Stimulated activated CD4-positive, alpha-beta T cell treated with anti-CD3 and anti-CD28 coated beads, Interleukin-4, amount 100 ng/mL, for 24 hours (primary cell): Measurements from ENCODE around the gene PTPN13.

Experiments used
- DNase-seq: peaks from one replicate; pipeline ENCODE4 v3.0.0-alpha.2; 2020

The PTPN13 gene, protein sequence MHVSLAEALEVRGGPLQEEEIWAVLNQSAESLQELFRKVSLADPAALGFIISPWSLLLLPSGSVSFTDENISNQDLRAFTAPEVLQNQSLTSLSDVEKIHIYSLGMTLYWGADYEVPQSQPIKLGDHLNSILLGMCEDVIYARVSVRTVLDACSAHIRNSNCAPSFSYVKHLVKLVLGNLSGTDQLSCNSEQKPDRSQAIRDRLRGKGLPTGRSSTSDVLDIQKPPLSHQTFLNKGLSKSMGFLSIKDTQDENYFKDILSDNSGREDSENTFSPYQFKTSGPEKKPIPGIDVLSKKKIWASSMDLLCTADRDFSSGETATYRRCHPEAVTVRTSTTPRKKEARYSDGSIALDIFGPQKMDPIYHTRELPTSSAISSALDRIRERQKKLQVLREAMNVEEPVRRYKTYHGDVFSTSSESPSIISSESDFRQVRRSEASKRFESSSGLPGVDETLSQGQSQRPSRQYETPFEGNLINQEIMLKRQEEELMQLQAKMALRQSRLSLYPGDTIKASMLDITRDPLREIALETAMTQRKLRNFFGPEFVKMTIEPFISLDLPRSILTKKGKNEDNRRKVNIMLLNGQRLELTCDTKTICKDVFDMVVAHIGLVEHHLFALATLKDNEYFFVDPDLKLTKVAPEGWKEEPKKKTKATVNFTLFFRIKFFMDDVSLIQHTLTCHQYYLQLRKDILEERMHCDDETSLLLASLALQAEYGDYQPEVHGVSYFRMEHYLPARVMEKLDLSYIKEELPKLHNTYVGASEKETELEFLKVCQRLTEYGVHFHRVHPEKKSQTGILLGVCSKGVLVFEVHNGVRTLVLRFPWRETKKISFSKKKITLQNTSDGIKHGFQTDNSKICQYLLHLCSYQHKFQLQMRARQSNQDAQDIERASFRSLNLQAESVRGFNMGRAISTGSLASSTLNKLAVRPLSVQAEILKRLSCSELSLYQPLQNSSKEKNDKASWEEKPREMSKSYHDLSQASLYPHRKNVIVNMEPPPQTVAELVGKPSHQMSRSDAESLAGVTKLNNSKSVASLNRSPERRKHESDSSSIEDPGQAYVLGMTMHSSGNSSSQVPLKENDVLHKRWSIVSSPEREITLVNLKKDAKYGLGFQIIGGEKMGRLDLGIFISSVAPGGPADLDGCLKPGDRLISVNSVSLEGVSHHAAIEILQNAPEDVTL (N-terminal part only)

DNA sequence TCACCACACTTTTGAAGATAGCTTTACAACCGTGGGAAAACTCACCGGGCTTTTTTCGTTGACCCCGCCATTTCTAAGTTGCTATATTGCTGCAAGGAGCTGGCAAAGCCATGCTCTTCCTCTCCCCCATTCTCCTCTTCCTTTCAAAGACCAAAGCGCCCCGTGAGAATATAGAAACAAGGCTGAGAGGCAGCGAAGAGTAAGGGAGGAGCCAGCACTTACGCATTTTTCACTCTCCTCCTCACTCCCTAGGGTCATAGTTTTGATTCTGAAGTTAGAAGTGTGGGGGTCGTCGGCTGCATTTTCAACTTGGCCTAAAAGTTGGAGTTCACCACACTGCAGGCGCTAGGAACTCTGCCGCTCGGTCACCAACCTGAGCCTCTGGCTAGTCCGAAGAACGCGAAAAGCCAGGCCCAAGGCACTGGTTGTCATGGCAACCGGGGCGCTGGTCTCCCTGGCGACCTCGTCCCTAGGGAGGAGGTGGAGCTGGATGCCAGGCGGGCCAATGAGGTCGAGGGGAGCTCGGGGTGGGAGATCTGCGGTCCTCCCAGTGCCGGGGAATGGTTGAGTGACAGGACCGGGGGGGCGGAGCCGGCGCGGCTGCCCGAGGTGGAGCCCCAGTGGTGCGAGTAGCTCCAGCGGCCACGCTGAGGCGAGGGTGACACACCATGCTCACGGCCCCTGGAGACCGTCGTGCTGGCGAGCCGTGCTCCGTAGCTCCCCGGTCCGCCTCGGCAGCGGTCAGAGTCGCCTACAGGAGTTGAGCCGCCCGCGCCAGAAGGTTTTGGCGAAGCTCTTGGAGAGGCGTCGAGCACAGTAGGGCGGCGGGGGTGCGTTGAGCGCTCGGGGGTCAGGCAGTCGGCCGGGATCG is at the start of gene PTPN13:
TSS of gene PTPN13 (plus strand) at position 628 of the 871 bp plus-strand sequence. CDS start 40,942 bp downstream, outside the sequence.
- DNase-seq: peak; percentile 72

DNA sequence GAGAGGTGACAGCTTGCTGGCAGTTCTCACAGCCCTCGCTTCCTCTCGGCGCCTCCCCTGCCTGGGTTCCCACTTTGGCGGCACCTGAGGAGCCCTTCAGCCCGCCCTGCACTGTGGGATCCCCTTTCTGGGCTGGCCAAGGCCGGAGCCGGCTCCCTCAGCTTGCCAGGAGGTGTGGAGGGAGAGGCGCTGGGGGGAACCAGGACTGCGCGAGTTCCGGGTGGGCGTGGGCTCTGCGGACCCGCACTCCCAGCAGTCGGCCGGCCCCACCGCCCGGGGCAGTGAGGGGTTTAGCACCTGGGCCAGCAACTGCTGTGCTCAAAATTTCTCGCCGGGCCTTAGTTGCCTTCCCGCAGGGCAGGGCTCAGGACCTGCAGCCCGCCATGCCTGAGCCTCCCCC is 47.0 kb upstream of the PTPN13 start:
- DNase-seq: no peak

DNA sequence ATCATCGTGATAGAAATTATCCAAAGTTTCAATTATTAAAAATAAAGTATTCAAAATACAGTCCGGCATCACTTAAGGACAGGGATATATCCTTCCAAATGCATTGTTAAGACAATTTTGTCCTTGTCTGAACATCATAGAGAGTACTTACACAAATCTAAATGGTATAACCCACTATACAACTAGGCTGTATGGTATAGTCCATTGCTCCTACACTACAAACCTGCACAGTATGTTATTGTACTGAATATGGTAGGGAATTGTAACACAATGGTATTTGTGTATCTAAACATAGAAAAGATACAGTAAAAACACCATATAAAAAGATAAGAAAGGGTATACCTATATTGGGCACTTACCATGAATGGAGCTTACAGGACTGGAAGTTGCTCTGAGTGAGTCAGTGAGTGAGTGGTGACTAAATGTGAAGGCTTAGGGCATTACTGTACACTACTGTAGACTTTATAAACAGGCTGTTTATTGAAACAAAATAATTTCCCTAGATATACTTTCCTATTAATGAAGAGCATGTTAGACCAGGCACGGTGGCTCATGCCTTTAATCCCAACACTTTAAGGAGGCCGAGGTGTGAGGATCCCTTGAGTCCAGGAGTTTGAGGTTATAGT is 44.8 kb upstream of the PTPN13 start:
- DNase-seq: no peak

GRCh38 chr4:86551387-86551786 is 42.7 kb upstream of the PTPN13 start:
- no peak for DNase-seq

GRCh38 chr4:86554646-86555045 is 39.5 kb upstream of the PTPN13 start:
- no peak for DNase-seq

DNA sequence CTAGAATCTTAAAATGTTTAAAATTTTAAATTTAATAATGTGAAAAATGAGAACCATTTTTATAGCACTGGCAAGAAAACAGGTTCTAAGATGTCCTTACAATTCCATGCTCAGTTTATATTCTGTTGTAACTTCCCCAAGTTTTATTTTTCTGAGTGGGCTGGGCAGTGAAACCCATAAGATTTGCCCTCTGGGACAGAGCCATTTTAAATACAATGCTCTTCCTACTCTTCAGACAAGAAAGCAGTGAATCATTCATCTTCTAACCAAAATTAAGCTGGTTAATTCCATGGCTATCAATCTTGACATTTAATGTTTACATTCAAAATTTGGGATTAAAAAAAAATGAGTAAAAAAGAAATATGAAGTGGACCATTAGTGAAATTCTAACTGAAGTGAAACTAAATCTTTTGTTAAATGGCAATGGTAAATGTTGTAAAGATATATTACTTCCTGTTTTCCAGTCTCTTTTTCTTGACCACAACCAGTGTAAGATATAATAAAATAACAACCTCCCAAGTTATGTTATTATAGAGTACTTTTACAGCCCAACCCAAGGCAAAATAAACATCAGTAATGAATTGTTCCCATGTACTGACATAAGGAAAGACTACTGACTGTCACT is 37.2 kb upstream of the PTPN13 start:
- DNase-seq: no peak

DNA sequence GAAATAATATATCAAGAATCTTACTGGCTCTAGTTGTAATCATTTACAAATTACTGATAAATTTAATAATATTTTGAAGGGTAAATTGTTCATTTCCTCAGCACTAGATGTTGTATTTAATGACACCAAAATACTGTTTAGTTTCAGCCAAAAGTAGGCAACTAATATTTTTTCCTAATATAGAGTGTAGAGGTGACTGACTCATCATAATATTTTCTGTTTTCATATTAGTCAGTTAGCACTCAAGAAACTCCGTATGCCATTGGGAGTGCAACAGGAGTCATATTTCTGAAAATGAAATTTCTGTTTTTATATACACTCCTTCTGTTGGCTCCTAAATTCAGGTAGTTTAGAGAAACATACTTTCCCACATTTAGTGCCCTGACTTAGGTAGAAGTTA is 36.6 kb upstream of the PTPN13 start:
- no peak for DNase-seq

DNA sequence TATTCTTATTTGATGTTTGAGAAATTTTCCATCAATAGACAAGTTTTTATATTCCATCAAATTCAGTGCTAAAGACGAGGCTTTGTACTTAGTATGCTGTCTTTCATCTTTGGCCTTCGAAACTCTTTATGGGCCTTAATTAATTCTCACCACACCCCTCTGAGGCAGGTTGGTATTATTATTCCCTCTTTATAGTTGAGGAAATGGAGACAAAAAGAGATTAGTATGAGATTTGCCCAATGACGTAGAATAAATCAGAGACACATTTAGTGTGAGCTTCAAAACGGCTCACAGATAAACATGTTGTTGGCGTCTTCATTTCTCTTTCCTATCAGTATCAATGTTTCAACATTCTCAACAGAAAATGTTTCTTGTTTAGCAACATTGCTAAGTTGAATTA is 35.9 kb upstream of the PTPN13 start:
- no peak for DNase-seq

DNA sequence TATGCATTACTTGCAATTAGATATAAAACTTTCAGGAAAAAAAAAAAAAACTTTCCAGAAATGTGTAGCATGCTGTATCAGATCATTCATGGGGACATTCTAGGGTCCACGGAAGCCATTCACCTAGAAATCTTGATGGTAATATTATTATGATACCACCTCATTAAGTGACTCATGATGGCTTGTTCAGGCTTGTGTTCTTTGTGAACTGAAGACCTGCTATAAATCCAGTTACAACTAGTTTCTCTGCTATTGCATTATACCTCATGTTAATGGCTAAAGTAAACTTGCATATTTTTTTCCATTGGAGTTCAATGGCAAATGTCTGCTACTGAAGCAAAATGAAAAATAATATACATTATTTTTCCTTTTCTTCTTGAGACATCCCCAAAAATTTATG is 35.3 kb upstream of the PTPN13 start:
- DNase-seq: no peak

DNA sequence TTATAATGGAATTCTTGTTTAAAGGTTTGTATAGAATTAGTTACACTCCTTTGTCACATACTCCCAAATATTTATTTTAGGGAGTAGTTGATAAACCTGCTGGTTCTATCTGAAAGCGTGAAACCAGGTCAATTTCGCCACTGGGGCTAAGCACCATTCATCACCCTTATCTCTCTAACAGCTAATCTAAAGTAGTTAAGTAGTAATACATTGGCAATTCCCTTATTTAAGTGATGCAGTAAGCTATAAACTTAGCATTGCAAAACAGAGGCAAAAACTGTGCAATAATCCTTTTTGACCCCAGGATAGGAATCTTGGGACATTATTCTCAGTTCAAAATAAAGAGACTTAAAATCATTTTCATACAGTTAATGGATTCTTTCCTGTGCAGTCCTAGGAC is 33.7 kb upstream of the PTPN13 start:
- no peak for DNase-seq

- DNase-seq: no peak
Measured at GRCh38 chr4:86561256-86561655, 32.9 kb upstream of the PTPN13 start.

DNA sequence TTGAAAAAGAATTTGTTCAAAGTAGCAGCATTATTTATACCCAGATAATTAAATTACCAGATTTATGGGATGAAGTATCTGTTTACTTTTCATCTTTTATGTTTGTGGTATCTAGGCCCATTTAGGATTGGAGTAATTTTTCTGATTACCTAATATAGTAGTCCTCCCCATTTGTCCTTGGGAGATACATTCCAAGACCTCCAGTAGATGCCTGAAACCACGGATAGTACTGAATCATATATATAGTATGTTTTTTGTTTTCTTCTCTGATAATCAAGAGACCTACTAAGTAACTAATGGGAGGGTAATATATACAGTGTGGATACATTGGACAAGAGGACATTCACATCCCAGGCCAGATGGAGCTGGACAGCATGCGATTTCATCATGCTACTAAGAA is 30.7 kb upstream of the PTPN13 start:
- DNase-seq: no peak

GRCh38 chr4:86564795-86565194 is 29.3 kb upstream of the PTPN13 start:
- DNase-seq: no peak

DNA sequence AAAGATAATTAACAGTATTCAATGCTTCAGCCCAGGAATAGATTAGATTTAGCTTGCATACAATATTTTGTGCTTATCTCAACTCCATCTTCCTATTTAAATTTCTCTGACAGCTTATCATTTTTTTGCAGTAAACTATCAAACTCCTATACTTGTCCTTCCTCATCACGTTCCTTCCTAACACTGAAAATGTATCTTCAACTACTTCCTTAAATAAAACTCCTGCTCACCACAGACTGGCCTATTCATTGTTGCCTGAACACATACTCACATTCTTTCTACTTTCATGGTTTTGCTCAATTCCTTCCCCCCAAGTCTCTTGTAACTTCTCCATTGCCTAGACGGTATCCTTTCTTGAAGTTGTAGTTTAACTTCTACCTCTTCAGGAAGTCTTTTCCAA is 28.5 kb upstream of the PTPN13 start:
- no peak for DNase-seq

GRCh38 chr4:86569103-86569870 is 24.8 kb upstream of the PTPN13 start:
- DNase-seq: no peak

DNA sequence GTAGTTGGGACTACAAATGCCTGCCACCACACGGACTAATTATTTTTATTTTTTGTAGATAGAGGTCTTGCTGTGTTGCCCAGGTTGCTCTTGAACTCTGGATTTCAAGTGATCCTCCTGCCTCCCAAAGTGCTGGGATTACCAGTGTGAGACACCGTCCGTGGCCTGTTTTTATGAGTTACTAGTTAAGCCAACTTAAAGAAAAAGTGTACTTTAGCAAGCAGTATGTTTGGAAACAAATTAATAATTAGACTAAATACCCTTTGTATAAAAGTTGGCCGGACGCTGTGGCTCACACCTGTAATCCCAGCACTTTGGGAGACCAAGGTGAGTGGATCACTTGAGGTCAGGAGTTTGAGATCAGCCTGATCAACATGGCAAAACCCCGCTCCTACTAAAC is 14.2 kb upstream of the PTPN13 start:
- no peak for DNase-seq

DNA sequence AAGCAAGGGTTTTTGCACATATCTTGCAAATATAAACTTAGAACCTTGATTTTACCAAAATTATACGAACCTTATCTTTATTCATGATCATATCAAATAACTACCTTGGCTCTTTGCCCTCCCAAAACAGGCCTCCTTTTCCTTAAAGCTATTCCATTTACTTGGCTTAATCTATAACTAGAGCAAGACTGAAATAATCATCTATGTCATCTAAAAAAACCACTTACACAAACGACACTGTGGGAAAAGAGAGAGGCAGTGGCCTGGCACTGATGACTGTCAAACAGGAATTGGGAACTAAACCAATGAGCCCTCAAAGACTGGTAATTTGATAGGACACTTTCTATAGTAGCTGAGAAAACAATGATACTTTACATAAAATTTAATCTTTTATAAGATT is 11.7 kb upstream of the PTPN13 start:
- no peak for DNase-seq

DNA sequence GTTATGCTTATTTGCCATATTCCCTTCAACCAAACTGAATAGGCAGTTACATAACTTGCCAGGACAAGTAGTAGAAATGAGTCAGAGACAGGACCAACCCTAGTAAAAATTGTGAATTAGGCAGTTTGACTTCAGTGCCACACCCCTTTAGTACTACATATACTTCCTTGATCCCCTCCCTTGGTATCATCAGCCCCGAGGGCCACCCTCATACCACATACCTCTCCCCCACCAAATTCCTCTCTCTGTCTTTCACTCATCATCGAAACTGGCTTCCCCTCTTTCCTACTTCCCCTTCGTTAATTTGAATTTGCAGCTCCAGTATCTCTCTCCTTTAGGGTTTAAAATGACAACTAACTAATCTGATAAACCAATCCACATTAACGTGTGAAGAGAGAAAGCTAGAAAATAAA is 7.9 kb upstream of the PTPN13 start:
- DNase-seq: no peak

GRCh38 chr4:86586626-86587380 is 7.3 kb upstream of the PTPN13 start:
- no peak for DNase-seq
